AG10803 (cell line): Measurements from ENCODE around the gene APCDD1.

ENCODE experiments used
- DNase-seq: peaks from one replicate; pipeline ENCODE4 v3.0.0; 2010; ENCODE audit warnings: low read depth
- H3K4me3 ChIP-seq: 2 replicates; pipeline ENCODE4 v1.5.1; 2011; ENCODE audit warnings: mild to moderate bottlenecking, low read length, control low read depth
- TF ChIP-seq, protein P1 (sequence below): conservative IDR thresholded peaks from 2 replicates; pipeline ENCODE4 v1.5.1; 2011; ENCODE audit warnings: mild to moderate bottlenecking, low read length, control low read depth, inconsistent platforms

APCDD1 gene

DNA sequence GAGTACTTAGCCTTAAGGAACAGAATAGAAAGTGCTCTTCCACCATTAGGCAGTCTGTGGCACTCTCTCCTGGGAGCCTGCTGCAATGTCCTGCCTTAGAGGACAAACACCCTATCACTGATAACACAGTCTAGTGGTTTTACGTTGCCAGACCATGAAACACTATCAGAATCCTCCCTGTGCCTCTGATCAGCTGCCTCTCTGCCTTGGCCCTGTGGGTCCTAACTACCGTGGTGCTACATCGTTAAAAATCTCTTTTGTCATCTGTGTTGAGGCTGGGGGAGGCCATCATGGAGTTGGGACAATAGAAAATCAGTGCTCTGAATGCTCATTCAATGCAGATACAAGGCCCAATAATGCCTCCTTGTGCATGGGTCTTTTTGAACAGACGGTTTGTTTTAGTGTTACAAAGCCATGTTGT is 11.9 kb upstream of the APCDD1 start:
- no peak overlapping the region for H3K4me3 ChIP-seq
- TF ChIP-seq, protein P1, sequence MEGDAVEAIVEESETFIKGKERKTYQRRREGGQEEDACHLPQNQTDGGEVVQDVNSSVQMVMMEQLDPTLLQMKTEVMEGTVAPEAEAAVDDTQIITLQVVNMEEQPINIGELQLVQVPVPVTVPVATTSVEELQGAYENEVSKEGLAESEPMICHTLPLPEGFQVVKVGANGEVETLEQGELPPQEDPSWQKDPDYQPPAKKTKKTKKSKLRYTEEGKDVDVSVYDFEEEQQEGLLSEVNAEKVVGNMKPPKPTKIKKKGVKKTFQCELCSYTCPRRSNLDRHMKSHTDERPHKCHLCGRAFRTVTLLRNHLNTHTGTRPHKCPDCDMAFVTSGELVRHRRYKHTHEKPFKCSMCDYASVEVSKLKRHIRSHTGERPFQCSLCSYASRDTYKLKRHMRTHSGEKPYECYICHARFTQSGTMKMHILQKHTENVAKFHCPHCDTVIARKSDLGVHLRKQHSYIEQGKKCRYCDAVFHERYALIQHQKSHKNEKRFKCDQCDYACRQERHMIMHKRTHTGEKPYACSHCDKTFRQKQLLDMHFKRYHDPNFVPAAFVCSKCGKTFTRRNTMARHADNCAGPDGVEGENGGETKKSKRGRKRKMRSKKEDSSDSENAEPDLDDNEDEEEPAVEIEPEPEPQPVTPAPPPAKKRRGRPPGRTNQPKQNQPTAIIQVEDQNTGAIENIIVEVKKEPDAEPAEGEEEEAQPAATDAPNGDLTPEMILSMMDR, result peak; percentile 38
- DNase-seq, result peak; percentile 18

DNA sequence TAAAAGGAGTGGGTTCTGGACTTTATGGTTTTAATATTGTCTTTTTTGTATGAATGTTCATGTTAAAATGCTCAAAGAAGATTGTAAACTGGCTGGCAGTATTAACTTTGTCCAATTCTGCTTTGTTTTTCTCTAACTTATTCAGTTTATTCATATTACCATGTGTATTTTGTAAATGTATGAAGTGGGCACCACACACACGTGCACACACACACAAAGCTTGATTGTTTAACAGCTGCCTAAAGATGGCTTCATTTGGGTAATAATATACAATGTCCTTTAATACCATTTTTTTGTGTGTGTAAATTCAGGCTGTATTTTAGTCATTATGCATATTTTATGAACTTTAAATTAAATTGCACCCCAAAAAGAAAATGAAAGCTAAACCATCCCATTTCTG is 11.4 kb upstream of the APCDD1 start:
- no peak for DNase-seq
- no peak overlapping the region for H3K4me3 ChIP-seq
- TF ChIP-seq, protein P1, result no peak

DNA sequence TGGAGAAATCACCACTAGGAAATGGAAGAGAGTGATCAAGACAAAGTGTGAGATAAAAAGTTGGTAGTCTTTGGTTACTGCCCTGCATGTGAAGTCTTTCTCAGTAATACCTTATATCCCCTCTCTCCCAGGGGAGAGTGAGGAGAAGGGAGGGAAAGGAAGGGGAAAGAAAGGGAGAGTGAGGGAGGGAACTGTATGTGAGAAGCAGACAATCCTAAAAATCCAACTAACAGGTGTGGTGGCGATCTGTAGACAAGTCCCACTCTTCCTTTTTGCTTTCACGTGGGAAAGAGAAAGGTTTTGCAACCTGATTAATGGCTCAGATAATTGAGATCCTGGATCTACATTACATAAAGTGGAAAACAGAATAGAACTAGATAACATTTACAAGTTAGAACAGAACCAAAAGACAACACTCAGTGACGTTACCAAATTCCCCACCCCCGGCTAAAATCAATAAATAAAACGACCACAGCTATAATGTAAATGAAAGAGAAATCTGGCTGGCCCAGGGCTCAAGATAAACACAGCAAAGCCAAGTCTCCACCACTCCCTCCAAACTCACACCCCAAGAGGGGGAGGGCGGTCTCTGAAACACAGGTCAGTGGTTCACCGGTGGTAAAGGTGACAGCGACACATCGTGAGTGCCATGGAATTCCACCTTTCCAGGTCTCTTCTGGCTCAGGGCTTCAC is 10.0 kb upstream of the APCDD1 start:
- TF ChIP-seq, protein P1, result no peak
- H3K4me3 ChIP-seq, result no peak overlapping the region
- DNase-seq, result no peak

DNA sequence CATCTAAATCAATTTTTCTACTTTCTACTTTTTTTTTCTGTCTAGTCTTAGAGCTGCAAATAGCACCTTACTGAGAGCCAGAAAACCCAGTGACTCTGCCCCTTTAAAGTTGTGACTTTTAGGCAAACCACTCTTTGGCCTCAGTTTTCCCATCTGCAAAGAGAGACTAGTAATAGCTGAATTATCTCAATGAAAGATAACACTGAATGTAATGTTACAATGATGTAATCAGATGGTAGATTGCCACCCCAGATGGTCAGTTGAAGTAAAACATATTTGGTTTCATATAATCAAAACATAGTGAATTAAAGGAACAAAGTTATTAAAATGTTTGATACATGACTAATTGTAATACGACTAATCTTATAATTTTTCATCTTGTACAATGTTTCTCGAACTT is 5.0 kb upstream of the APCDD1 start:
- TF ChIP-seq, protein P1, result no peak
- DNase-seq, result no peak
- no peak overlapping the region for H3K4me3 ChIP-seq

DNA sequence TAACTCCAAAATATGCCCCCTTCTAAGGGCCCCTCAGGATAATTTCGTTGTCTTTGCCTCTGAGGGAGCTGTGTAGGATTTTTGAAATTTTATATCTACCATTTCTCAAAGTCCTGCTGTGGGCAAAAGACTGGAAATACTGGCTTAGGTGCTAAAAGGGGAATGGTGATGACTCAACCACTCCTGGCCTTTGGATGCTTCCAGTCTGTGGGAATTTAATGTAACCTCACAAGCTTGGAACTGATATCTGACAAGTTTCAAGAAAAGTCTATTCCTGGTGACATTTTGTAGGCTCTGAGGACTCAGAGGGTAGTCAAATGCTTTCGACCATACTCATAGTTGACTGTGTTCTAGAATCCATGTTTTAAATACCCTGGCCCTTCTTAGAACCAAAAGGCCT is 3.4 kb upstream of the APCDD1 start:
- TF ChIP-seq, protein P1, result no peak
- DNase-seq, result no peak
- no peak overlapping the region for H3K4me3 ChIP-seq

DNA sequence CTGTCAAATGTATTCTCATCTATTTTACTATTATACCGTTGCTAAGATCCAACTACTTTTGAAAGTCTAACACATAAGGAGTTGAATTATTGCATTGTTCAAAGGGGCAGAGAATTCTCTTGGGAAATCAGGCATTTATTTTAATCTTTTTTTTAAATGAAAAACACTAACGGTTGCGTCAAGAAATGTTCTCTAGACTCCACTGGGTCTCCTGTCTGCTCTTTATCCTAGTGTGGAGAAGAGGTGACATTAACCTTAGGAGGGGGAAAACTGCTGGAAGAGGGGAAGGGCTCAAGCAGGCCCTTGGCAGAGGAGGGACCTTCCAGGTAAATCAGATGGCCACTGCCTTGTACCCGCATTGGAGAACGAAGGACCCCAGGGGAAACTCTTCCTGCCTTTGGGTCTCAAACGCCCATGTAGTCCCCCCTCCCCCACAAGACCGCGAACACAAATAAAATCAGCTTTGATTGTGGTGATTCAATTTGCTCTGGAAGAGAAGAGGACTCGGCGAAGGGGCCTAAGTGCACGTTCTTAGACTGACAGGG is 1.1 kb upstream of the APCDD1 start:
- no peak for DNase-seq
- TF ChIP-seq, protein P1, result no peak
- H3K4me3 ChIP-seq, result no peak overlapping the region
